Spleen (tissue), 7 donors: ENCODE results near the gene TRAIP.

Source experiments
- POLR2A ChIP-seq, 3 donors: fragments of 450-650 bp; IDR thresholded peaks; one replicate each; pipeline ENCODE4 v1.5.1; 2017; ENCODE audit warnings: antibody characterized with exemption in 3 of 3, mild to moderate bottlenecking in 1 of 3
- TF ChIP-seq, protein P1 (sequence below), 11 experiments: fragments of 200-600 bp in 7 of 11; fragments of 450-650 bp in 4 of 11; sonication (generic) in 4 of 11; IDR thresholded peaks in 8 of 11; conservative IDR thresholded peaks in 3 of 11; 1 replicate in 7 of 11; 2 replicates in 4 of 11; pipeline versions ENCODE4 v1.4.0 to v1.8.0; 2016 to 2021; ENCODE audit warnings: antibody characterized with exemption in 11 of 11, inconsistent platforms in 4 of 11, mild to moderate bottlenecking in 1 of 11
- donor health status: DM: no; HTN: no; CAD: no; lungs with moderate emphysema.
- donor health status: DM: no; HTN: no; CAD: no.
- donor health status: DM: no; HTN: no; CAD: no.

GRCh38 chr3:49806850-49807249, 49.5 kb downstream of the TRAIP start:
- TF ChIP-seq, protein P1, sequence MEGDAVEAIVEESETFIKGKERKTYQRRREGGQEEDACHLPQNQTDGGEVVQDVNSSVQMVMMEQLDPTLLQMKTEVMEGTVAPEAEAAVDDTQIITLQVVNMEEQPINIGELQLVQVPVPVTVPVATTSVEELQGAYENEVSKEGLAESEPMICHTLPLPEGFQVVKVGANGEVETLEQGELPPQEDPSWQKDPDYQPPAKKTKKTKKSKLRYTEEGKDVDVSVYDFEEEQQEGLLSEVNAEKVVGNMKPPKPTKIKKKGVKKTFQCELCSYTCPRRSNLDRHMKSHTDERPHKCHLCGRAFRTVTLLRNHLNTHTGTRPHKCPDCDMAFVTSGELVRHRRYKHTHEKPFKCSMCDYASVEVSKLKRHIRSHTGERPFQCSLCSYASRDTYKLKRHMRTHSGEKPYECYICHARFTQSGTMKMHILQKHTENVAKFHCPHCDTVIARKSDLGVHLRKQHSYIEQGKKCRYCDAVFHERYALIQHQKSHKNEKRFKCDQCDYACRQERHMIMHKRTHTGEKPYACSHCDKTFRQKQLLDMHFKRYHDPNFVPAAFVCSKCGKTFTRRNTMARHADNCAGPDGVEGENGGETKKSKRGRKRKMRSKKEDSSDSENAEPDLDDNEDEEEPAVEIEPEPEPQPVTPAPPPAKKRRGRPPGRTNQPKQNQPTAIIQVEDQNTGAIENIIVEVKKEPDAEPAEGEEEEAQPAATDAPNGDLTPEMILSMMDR (IDR thresholded peaks at IDR 0.05 in 8 of 11, conservative IDR thresholded peaks at IDR 0.05 in 3 of 11): no peak
- no peak for TF ChIP-seq POLR2A (IDR thresholded peaks at IDR 0.05)
